Stimulated activated CD4-positive, alpha-beta T cell treated with anti-CD3 and anti-CD28 coated beads, Interleukin-15, amount 100 ng/mL, for 48 hours (primary cell): ENCODE results near the gene ZNF207.
A peak's percentile ranks its signal among the peaks of the same experiment; 100 is the strongest.
"Not testable (repeated sequence)": the region's sequence is repeated elsewhere in the genome, so short reads cannot be mapped to it uniquely, and the experiment has no call there.

Experiments used
- DNase-seq, 2 donors: peaks; one replicate each; pipeline ENCODE4 v3.0.0-alpha.2; 2020; ENCODE audit warnings: low read depth in 2 of 2

Gene ZNF207

GRCh38 chr17:32349854-32350665 is at the start of gene ZNF207:
TSS of gene ZNF207 (plus strand) at chr17:32350157. CDS start at chr17:32350286, 129 bp downstream.
- peak; percentile 93 to 94 for DNase-seq

GRCh38 chr17:32302037-32302436 is 47.9 kb upstream of the ZNF207 start:
- DNase-seq: no peak

GRCh38 chr17:32302860-32303649 is 46.9 kb upstream of the ZNF207 start:
- DNase-seq: no peak

GRCh38 chr17:32303781-32304288 is 46.1 kb upstream of the ZNF207 start:
- no peak for DNase-seq

GRCh38 chr17:32305049-32305448 is 44.9 kb upstream of the ZNF207 start:
- DNase-seq: no peak

GRCh38 chr17:32307658-32308057 is 42.3 kb upstream of the ZNF207 start:
- DNase-seq: no peak

- no peak for DNase-seq
These were observed 38.9 kb upstream of the ZNF207 start for GRCh38 chr17:32311028-32311536.

- DNase-seq: no peak
These were observed 35.3 kb upstream of the ZNF207 start for GRCh38 chr17:32314636-32315035.

- DNase-seq: no peak
These were observed 34.8 kb upstream of the ZNF207 start for GRCh38 chr17:32315171-32315570.

GRCh38 chr17:32316653-32317052 is 33.3 kb upstream of the ZNF207 start:
- DNase-seq: not testable (repeated sequence)

GRCh38 chr17:32317353-32317752 is 32.6 kb upstream of the ZNF207 start:
- no peak for DNase-seq

- DNase-seq: no peak
These were observed 31.9 kb upstream of the ZNF207 start for GRCh38 chr17:32318071-32318470.

GRCh38 chr17:32319548-32319905 is 30.4 kb upstream of the ZNF207 start:
- peak; percentile 46 to 74 for DNase-seq

- not testable (repeated sequence) for DNase-seq
These were observed 29.9 kb upstream of the ZNF207 start for GRCh38 chr17:32320080-32320479.

GRCh38 chr17:32320847-32321246 is 29.1 kb upstream of the ZNF207 start:
- no peak for DNase-seq

- DNase-seq: no peak
These were observed 26.9 kb upstream of the ZNF207 start for GRCh38 chr17:32323046-32323445.

GRCh38 chr17:32323811-32324491 is 26.0 kb upstream of the ZNF207 start:
- peak in 1 of 2 donors; percentile 9 for DNase-seq

GRCh38 chr17:32327911-32328310 is 22.0 kb upstream of the ZNF207 start:
- no peak for DNase-seq

- DNase-seq: no peak
These were observed 19.8 kb upstream of the ZNF207 start for GRCh38 chr17:32330147-32330546.

GRCh38 chr17:32331243-32332040 is 18.5 kb upstream of the ZNF207 start:
- no peak for DNase-seq

GRCh38 chr17:32333187-32333586 is 16.8 kb upstream of the ZNF207 start:
- DNase-seq: no peak
